GM12801 (cell line): Measurements from ENCODE around the gene C17orf50.

Experiments used
- CTCF ChIP-seq: IDR thresholded peaks from one replicate; pipeline ENCODE4 v1.5.1; 2011; ENCODE audit warnings: control low read depth; ENCODE audit not compliant: insufficient read length; ENCODE audit errors: extremely low read depth

Gene C17orf50

GRCh38 chr17:35748979-35749378 is 11.7 kb upstream of the C17orf50 start:
- no peak for TF ChIP-seq CTCF

GRCh38 chr17:35749560-35750412 is 10.9 kb upstream of the C17orf50 start:
- TF ChIP-seq CTCF = no peak

- no peak for TF ChIP-seq CTCF
Measured at GRCh38 chr17:35750526-35751395, 9.9 kb upstream of the C17orf50 start.

- no peak for TF ChIP-seq CTCF
Measured at GRCh38 chr17:35752471-35752870, 8.2 kb upstream of the C17orf50 start.

GRCh38 chr17:35752945-35753764 is 7.5 kb upstream of the C17orf50 start, which contains the start of gene GAS2L2:
GAS2L2 (minus strand) TSS chr17:35753239; CDS start chr17:35752850, 389 bp downstream.
- TF ChIP-seq CTCF = no peak

GRCh38 chr17:35757243-35757642 is 3.4 kb upstream of the C17orf50 start:
- no peak for TF ChIP-seq CTCF
